GM12891 (cell line): ENCODE results near the gene NSD2.

ENCODE experiments used
- POLR2A ChIP-seq: IDR thresholded peaks from 2 replicates; pipeline ENCODE4 v1.6.1; 2011; ENCODE audit warnings: low read depth, low read length, control low read depth
- POLR2AphosphoS5 ChIP-seq: IDR thresholded peaks from 2 replicates; pipeline ENCODE4 v1.6.1; 2011; ENCODE audit warnings: low read depth, low read length, control low read depth
- TAF1 ChIP-seq: IDR thresholded peaks from 2 replicates; pipeline ENCODE4 v1.6.1; 2011; ENCODE audit warnings: low read depth, low read length, control low read depth

DNA sequence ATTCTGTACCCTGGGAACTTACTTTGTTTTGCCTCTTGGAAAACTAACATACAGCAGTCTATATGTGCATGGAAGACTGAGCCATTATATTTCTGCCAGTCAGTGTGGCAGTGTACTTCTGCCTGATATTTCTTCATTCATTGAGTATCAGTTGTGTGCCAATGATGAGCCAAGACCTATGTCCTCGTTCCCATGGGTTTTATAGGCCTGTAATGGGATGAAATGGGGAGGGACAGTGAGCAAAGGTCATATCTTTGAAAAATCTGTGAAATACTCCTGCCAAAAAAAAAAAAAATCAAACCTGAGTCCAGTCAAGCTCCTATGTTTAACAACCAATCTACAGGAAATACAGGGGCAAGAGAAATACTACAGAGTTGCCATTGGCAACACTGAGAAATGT lies 9.1 kb downstream of the NSD2 start:
- no peak for TF ChIP-seq POLR2AphosphoS5
- no peak for TF ChIP-seq POLR2A
- TF ChIP-seq TAF1, result no peak
